ENCODE data around the gene DIAPH2. TPM values are rescaled to one million over a fixed set of nuclear protein-coding genes. Genes with fewer than 3 reads are reported as not detected.

The DIAPH2 gene
- total and polyA plus RNA-seq, 2 of the 13 experiments (the other 11 are each of a cell fraction or from before 2014, with no cell fraction given) = 2.1 to 8.5 TPM

GRCh38 chrX:96984538-96984937, 299.9 kb downstream of the DIAPH2 start:
- H3K36me3 ChIP-seq (replicated peaks in 1 of 2; ENCODE audit: control insufficient read depth in 1 of 2, insufficient read depth in 2 of 2, low read length in 2 of 2) = no peaks in the 10 kb centered on the region
- intact Hi-C loops (cut with micrococcal nuclease; ENCODE audit: unreplicated experiment) (no loop called here), in situ Hi-C loops (cut with HindIII; ENCODE audit: extremely low pct_ligation_motif_present, low pct_unique_long_range_greater_than_20kb) (no loop called here)
- DNase-seq (ENCODE audit: low spot score) (no peak), FAIRE-seq (no peak), ATAC-seq (no peak)
- no peaks in the 10 kb centered on the region for H3K27me3 ChIP-seq (ENCODE audit: control insufficient read depth in 1 of 2, insufficient read depth in 2 of 2, low read length in 2 of 2)
- ChIA-PET POLR2A (no interaction called here), CTCF (ENCODE audit: low intra/inter-chr PET ratio, low total read pairs) (no interaction called here)
- H4K20me1 ChIP-seq (ENCODE audit: insufficient read depth, low read length) = no peaks in the 10 kb centered on the region
- TF ChIP-seq CENPT (CRISPR knock-in tag; IDR thresholded peaks at IDR 0.05; ENCODE audit: low read depth) (no peak), MED13 (CRISPR knock-in tag; IDR thresholded peaks at IDR 0.05) (no peak), KLF9 (CRISPR knock-in tag; IDR thresholded peaks at IDR 0.05; ENCODE audit: low read depth) (no peak), ZNF337 (CRISPR knock-in tag; IDR thresholded peaks at IDR 0.05; ENCODE audit: borderline replicate concordance, low read depth) (no peak), ZNF142 (CRISPR knock-in tag; IDR thresholded peaks at IDR 0.05) (no peak), NR2F2 (IDR thresholded peaks at IDR 0.05; ENCODE audit: borderline replicate concordance, low read depth) (no peak), ARNT2 (CRISPR knock-in tag; IDR thresholded peaks at IDR 0.05; ENCODE audit: low read depth) (no peak), CHD2 (IDR thresholded peaks at IDR 0.05; ENCODE audit: low read depth, low read length) (no peak), THAP7 (CRISPR knock-in tag; IDR thresholded peaks at IDR 0.05) (no peak)
- no peaks in the 10 kb centered on the region for H3K79me2 ChIP-seq (ENCODE audit: insufficient read depth, low read length)
- 100% methylated on average over 2 of the region's 3 CpGs for WGBS (ENCODE audit: low lambda C conversion rate)
- no peaks in the 10 kb centered on the region for H3K9me3 ChIP-seq (ENCODE audit: low read length)
- no peak overlapping the region for H3K9ac ChIP-seq (ENCODE audit: insufficient read depth, low read depth, low read length)
- no peak overlapping the region for H3K4me3 ChIP-seq (replicated peaks in 1 of 3; ENCODE audit: insufficient read depth in 1 of 3, low read depth in 2 of 3, low read length in 3 of 3)
- no TSS peak for BruUV-seq (replicated peaks)
- no peak overlapping the region for H3K4me2 ChIP-seq (ENCODE audit: low read depth, low read length)
- H2AFZ ChIP-seq (ENCODE audit: low read length) = no peak overlapping the region
- no peak overlapping the region for H3K27ac ChIP-seq (ENCODE audit: extremely low read length, insufficient read depth, low read length)
- no peaks in the 10 kb centered on the region for H3K4me1 ChIP-seq (ENCODE audit: insufficient read depth, low read length)

All from HepG2 (cell line).